Activated CD4-positive, alpha-beta T cell treated with anti-CD3 and anti-CD28 coated beads for 4 hours (primary cell): ENCODE results near the gene HNMT.

Experiments
- DNase-seq, 2 donors: peaks; one replicate each; pipeline ENCODE4 v3.0.0-alpha.2; 2020

HNMT gene

GRCh38 chr2:138061961-138062360, 97.7 kb downstream of the HNMT start:
- DNase-seq = no peak

GRCh38 chr2:138063181-138063580, 98.9 kb downstream of the HNMT start:
- DNase-seq = no peak
